ENCODE data around the gene CLDN24.

Gene CLDN24

GRCh38 chr4:183335369-183335940 lies 13.2 kb upstream of the CLDN24 start:
- TF ChIP-seq EZH2 (IDR thresholded peaks at IDR 0.05; ENCODE audit: borderline replicate concordance, low read length) (no peak), CTCF (IDR thresholded peaks at IDR 0.05; ENCODE audit: low read length) (no peak)
- no peaks in the 10 kb centered on the region for H3K4me1 ChIP-seq (ENCODE audit: insufficient read depth, low read length, severe bottlenecking)
- H3K9me3 ChIP-seq (ENCODE audit: low read length): no peaks in the 10 kb centered on the region
- H3K9me2 ChIP-seq (ENCODE audit: low read depth, low read length): no peaks in the 10 kb centered on the region
- no peaks in the 10 kb centered on the region for H3F3A ChIP-seq (ENCODE audit: insufficient read depth, low read length)
- H3K9ac ChIP-seq (ENCODE audit: low read length): no peak overlapping the region
- H3K79me2 ChIP-seq (ENCODE audit: insufficient read depth, low read length): no peaks in the 10 kb centered on the region
- no peak overlapping the region for H3K4me2 ChIP-seq (ENCODE audit: low read length)
- H3K27me3 ChIP-seq (ENCODE audit: insufficient read depth, low read length): 0 out of 2 replicates have a peak, but pooled peaks cover 6% of the 10 kb centered on the region
- no peak overlapping the region for H2AFZ ChIP-seq (ENCODE audit: low read length)
- H3K36me3 ChIP-seq (ENCODE audit: insufficient read depth, low read length): no peaks in the 10 kb centered on the region
- no peak overlapping the region for H3K27ac ChIP-seq (ENCODE audit: low read depth, low read length, poor library complexity, severe bottlenecking)
- no peak overlapping the region for H3K4me3 ChIP-seq (ENCODE audit: low read depth, low read length, poor library complexity, severe bottlenecking)
- no peaks in the 10 kb centered on the region for H4K20me1 ChIP-seq (ENCODE audit: insufficient read depth, low read length)

GRCh38 chr4:183333983-183334382 lies 11.8 kb upstream of the CLDN24 start:
- no peaks in the 10 kb centered on the region for H3K9me3 ChIP-seq (ENCODE audit: low read length)
- no peaks in the 10 kb centered on the region for H3F3A ChIP-seq (ENCODE audit: insufficient read depth, low read length)
- no peak for TF ChIP-seq EZH2 (IDR thresholded peaks at IDR 0.05; ENCODE audit: borderline replicate concordance, low read length)
- no peak for TF ChIP-seq CTCF (IDR thresholded peaks at IDR 0.05; ENCODE audit: low read length)
- H3K4me3 ChIP-seq (ENCODE audit: low read depth, low read length, poor library complexity, severe bottlenecking): no peak overlapping the region
- no peak overlapping the region for H2AFZ ChIP-seq (ENCODE audit: low read length)
- H3K27ac ChIP-seq (ENCODE audit: low read depth, low read length, poor library complexity, severe bottlenecking): no peak overlapping the region
- H4K20me1 ChIP-seq (ENCODE audit: insufficient read depth, low read length): no peaks in the 10 kb centered on the region
- no peak overlapping the region for H3K9ac ChIP-seq (ENCODE audit: low read length)
- no peaks in the 10 kb centered on the region for H3K4me1 ChIP-seq (ENCODE audit: insufficient read depth, low read length, severe bottlenecking)
- H3K4me2 ChIP-seq (ENCODE audit: low read length): no peak overlapping the region
- peaks cover 11% of the 10 kb centered on the region; the same call in 1 of the 2 replicates for H3K27me3 ChIP-seq (ENCODE audit: insufficient read depth, low read length)
- H3K9me2 ChIP-seq (ENCODE audit: low read depth, low read length): no peaks in the 10 kb centered on the region
- no peaks in the 10 kb centered on the region for H3K79me2 ChIP-seq (ENCODE audit: insufficient read depth, low read length)
- no peaks in the 10 kb centered on the region for H3K36me3 ChIP-seq (ENCODE audit: insufficient read depth, low read length)

- Histone ChIP-seq H3K9me3 (ENCODE audit: low read length) (no peaks in the 10 kb centered on the region), H3K4me3 (ENCODE audit: low read depth, low read length, poor library complexity, severe bottlenecking) (no peak overlapping the region), H2AFZ (ENCODE audit: low read length) (no peak overlapping the region), H3K9me2 (ENCODE audit: low read depth, low read length) (no peaks in the 10 kb centered on the region), H3K27ac (ENCODE audit: low read depth, low read length, poor library complexity, severe bottlenecking) (no peak overlapping the region), H3K4me2 (ENCODE audit: low read length) (no peak overlapping the region), H3K36me3 (ENCODE audit: insufficient read depth, low read length) (no peaks in the 10 kb centered on the region), H4K20me1 (ENCODE audit: insufficient read depth, low read length) (no peaks in the 10 kb centered on the region), H3K9ac (ENCODE audit: low read length) (no peak overlapping the region), H3F3A (ENCODE audit: insufficient read depth, low read length) (no peaks in the 10 kb centered on the region), H3K27me3 (ENCODE audit: insufficient read depth, low read length) (peaks cover 13% of the 10 kb centered on the region; the same call in 1 of the 2 replicates), H3K4me1 (ENCODE audit: insufficient read depth, low read length, severe bottlenecking) (no peaks in the 10 kb centered on the region), H3K79me2 (ENCODE audit: insufficient read depth, low read length) (no peaks in the 10 kb centered on the region)
- TF ChIP-seq CTCF (IDR thresholded peaks at IDR 0.05; ENCODE audit: low read length) (no peak), EZH2 (IDR thresholded peaks at IDR 0.05; ENCODE audit: borderline replicate concordance, low read length) (no peak)
Observed at GRCh38 chr4:183333202-183333601, 11.0 kb upstream of the CLDN24 start.

Data from OCI-LY1 (cell line).